Duodenal mucosa (tissue), 2 donors: ENCODE measurements around the gene SESN1.
"Not testable (repeated sequence)": the region's sequence is repeated elsewhere in the genome, so short reads cannot be mapped to it uniquely, and the experiment has no call there.

Experiments
- H3K27ac ChIP-seq: one replicate; pipeline ENCODE4 v1.7.0; 2013; ENCODE audit warnings: low read depth, low read length
- H3K27me3 ChIP-seq, 2 donors: one replicate each; pipeline ENCODE4 v1.7.0; 2013; ENCODE audit warnings: low read length in 2 of 2, control low read depth in 1 of 2; ENCODE audit not compliant: insufficient read depth in 2 of 2, control insufficient read depth in 1 of 2
- H3K36me3 ChIP-seq, 2 donors: one replicate each; pipeline ENCODE4 v1.7.0; 2013; ENCODE audit warnings: low read length in 2 of 2, control low read depth in 1 of 2; ENCODE audit not compliant: insufficient read depth in 2 of 2, control insufficient read depth in 1 of 2
- H3K4me1 ChIP-seq, 2 donors: one replicate each; pipeline ENCODE4 v1.7.0; 2013; ENCODE audit warnings: low read length in 2 of 2, control low read depth in 1 of 2; ENCODE audit not compliant: insufficient read depth in 2 of 2, control insufficient read depth in 1 of 2
- H3K4me3 ChIP-seq, 2 donors: one replicate each; pipeline ENCODE4 v1.7.0; 2013; ENCODE audit warnings: low read length in 2 of 2, low read depth in 1 of 2
- H3K9ac ChIP-seq, 2 donors: one replicate each; pipeline ENCODE4 v1.7.0; 2013; ENCODE audit warnings: low read length in 2 of 2, low read depth in 1 of 2
- H3K9me3 ChIP-seq, 2 donors: one replicate each; pipeline ENCODE4 v1.7.0; 2013; ENCODE audit warnings: low read length in 2 of 2, control low read depth in 1 of 2; ENCODE audit not compliant: control insufficient read depth in 1 of 2

The SESN1 gene

DNA sequence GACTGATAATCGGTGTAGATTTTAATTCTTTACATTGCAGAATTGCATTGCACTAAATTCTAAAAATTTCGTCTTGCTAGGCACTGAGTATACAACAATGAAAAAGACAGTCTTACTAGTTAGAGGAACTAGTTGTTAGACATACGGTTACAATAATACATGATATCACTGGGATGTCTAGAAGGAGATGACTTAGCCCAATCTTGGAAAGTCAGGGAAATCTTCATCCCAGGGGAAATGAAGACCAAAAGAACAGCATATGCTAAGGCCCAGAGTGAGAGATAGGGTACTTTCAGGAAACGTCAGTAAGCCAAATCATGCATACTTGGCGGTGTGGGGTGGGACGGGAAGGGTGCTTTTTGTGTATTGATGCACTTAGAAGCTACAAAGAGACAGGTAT is 1.6 kb upstream of the SESN1 start:
- peak overlapping the region; percentile 81 to 98 for H3K9ac ChIP-seq
- peak overlapping the region; percentile 87 to 98 for H3K4me3 ChIP-seq
- no peaks in the 10 kb centered on the region for H3K27me3 ChIP-seq
- H3K9me3 ChIP-seq: peaks cover 0 to 3% of the 10 kb centered on the region in 2 donors
- peaks cover 6 to 29% of the 10 kb centered on the region in 2 donors for H3K4me1 ChIP-seq
- H3K27ac ChIP-seq: no peak overlapping the region
- H3K36me3 ChIP-seq: no peaks in the 10 kb centered on the region

DNA sequence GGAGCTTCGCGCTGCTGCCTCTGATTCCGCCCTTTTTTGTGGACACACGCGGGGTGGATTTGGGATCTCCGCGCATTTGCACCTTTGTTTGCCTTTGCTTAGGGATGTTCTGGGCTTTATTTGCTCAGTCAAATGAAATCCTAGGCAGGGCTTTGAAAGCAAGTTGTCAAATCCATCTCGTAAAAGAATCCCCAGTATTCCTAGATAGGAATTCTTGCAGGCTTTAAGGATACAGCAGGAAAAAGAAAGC is 1.1 kb upstream of the SESN1 start:
- Histone ChIP-seq H3K4me1 (peaks cover 6 to 32% of the 10 kb centered on the region in 2 donors), H3K27ac (peak overlapping the region; percentile 93)

DNA sequence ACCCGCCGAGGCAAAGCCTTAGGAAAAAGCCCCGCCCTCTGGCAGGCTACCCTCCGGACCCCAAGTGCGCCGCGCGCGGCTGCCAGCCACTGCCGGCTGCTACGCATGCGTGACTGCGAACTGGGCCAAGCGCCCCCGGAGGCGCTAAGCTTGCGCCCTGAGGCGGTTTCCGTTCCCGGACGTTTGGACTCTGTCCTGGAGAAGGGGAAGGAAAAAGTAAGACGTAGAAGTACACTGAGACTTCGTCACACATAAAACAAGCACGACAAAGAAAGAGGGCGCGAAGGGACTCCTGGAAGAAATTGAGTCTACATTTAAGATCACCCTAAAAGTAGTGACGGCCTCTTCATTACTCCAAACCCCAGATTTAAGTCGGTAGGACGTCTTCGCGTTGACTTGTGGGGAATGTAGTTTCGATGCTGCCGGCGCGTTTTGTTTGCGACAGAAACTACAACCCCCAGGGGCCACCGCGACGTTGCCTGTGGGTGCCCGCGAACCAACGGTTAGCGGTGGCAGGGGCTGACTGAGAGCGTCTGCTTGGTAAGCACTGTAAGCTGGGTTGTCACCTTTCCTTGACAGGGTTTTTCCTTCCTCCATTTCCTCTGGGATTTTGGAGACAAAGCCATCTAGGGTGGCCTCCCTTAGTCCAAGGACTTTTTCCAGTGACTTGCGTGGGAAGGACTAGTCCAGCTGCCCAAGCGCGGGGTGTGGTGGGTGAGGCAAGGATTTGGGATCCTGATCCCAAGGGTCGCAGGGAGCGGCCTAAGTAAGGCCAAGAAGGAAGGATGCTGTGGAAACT is 589 bp upstream of the SESN1 start, which contains the start of gene CEP57L1:
TSS of gene CEP57L1 (plus strand) at position 472 of the 799 bp plus-strand sequence. CDS start 49,715 bp downstream, outside the sequence.
- Histone ChIP-seq H3K9me3 (peaks cover 0 to 3% of the 10 kb centered on the region in 2 donors), H3K36me3 (no peaks in the 10 kb centered on the region), H3K9ac (peak within 1 kb of the TSS; percentile 81 to 98), H3K27me3 (no peaks in the 10 kb centered on the region), H3K27ac (peak within 1 kb of the TSS; percentile 93), H3K4me3 (peak within 1 kb of the TSS; percentile 87 to 98), H3K4me1 (peaks cover 6 to 32% of the 10 kb centered on the region in 2 donors)

More for the DNA sequence above, 1.1 kb upstream of the SESN1 start:
- Histone ChIP-seq H3K4me3 (peak overlapping the region; percentile 87 to 98), H3K9me3 (peaks cover 0 to 3% of the 10 kb centered on the region in 2 donors), H3K9ac (peak overlapping the region; percentile 81 to 98), H3K36me3 (no peaks in the 10 kb centered on the region), H3K27me3 (no peaks in the 10 kb centered on the region)

DNA sequence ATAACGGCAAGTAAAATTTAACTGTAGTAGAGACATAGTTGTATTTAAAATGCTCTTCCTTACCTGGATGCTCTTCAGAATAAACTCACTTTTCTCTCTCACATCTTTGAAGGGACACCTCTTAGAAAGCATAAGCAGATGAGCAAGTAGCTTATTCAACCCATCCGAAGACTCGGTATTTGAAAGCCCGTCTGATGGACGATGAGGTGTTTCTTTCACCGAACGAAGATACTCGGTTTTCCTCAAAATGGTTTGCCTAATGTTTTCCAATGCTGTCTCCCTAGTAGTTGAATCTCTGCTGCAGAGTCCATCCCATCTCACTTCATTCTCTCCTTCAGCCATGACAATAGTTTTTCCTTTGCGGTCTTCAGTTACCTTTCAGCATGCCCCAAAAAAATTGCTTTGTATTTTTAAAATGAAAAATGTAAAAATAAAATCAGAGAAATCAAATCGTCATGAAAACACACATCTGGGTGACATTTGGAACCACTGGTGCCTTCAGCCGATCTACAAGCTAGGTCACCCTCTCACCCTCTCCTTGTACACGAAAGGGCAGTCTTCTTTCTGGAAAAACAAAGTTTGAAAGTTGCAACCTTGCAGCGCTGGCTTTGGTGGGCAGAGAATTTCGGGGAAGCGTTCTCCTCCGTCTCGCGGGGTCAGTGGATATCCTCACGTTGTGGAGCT is 772 bp downstream of the SESN1 start:
- Histone ChIP-seq H3K4me1 (peaks cover 6 to 32% of the 10 kb centered on the region in 2 donors), H3K36me3 (no peaks in the 10 kb centered on the region), H3K27ac (peak overlapping the region; percentile 93), H3K9me3 (peaks cover 0 to 3% of the 10 kb centered on the region in 2 donors), H3K9ac (peak overlapping the region; percentile 80 to 81), H3K4me3 (peak overlapping the region; percentile 87 to 98), H3K27me3 (no peaks in the 10 kb centered on the region)

DNA sequence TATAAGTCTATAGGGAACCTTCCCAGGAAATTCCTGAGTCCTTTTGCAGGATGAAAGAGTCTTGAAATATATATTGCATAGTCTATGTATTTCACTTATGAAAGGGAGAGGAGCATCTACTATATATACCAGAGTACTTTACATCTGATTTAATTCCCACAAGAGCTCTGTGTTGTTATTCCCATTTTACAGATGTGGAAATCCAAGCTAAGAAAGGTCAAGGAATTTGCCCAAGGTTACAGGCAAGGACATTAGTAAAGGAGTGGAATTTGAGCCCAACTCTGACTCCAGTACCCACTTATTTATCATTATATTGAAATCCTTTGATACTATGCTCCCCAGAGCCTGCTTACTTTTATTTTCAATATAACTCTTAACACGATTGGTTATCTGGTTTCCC is 2.6 kb downstream of the SESN1 start:
- Histone ChIP-seq H3K4me1 (peaks cover 6 to 37% of the 10 kb centered on the region in 2 donors), H3K27me3 (no peaks in the 10 kb centered on the region), H3K9ac (peak overlapping the region in 1 of 2 donors; percentile 34), H3K4me3 (peak overlapping the region; percentile 87 to 98), H3K9me3 (peaks cover 0 to 3% of the 10 kb centered on the region in 2 donors), H3K27ac (no peak overlapping the region), H3K36me3 (no peaks in the 10 kb centered on the region)

DNA sequence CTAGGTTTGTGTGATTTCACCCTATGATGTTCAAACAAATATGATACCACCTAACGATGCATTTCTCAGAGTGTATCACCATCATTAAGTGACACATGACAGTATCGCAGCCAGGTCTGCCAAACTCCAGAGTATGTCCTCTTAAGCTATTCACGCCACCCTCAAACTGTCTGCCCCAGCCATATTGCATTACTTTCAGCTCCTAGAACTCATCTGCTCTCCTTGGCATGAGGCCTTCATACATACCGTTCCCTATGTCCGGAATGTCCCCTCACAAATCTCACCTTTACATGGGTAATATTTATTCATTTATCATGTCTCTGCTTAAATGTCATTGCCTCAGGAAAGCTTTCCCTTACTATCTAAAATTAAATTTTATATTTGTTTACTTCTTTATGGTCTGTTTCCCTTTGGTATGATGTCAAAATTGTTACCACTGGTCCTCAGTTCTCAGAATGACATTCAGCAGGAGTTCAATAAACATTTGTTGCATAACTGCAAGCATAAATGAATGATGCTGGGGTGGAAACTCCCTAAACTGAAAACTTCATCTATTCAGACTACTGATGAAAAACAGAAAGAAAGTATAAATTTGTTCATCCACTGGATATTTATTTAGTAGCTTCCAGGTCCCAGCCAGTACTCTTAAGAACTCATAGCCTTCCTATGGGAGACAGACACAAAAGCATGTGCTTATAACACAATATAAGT is 3.2 kb downstream of the SESN1 start:
- Histone ChIP-seq H3K4me3 (peak overlapping the region; percentile 87 to 98), H3K27ac (no peak overlapping the region), H3K9ac (no peak overlapping the region), H3K9me3 (peaks cover 0 to 3% of the 10 kb centered on the region in 2 donors), H3K27me3 (no peaks in the 10 kb centered on the region), H3K4me1 (peaks cover 6 to 31% of the 10 kb centered on the region in 2 donors), H3K36me3 (no peaks in the 10 kb centered on the region)

DNA sequence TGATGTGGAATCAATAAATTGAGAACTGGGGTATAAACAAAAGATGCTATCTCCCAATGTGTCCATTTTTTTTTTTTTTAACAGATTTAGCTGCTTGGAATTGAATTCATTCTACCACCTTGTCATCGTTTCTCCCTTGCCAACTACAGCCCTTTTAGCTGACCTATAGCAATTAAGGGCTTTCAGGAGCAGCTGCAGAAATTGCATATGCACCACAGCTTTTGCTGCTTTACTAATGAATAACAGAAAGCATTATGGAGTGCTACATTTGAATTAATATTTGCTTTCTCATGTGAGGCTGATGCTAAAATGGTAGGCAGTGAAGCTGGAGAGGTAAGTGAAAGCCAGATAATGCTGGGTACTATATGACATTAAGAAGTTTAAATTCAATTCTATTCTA is 5.7 kb downstream of the SESN1 start:
- H3K27ac ChIP-seq: no peak overlapping the region
- H3K9me3 ChIP-seq: no peaks in the 10 kb centered on the region
- no peak overlapping the region for H3K9ac ChIP-seq

DNA sequence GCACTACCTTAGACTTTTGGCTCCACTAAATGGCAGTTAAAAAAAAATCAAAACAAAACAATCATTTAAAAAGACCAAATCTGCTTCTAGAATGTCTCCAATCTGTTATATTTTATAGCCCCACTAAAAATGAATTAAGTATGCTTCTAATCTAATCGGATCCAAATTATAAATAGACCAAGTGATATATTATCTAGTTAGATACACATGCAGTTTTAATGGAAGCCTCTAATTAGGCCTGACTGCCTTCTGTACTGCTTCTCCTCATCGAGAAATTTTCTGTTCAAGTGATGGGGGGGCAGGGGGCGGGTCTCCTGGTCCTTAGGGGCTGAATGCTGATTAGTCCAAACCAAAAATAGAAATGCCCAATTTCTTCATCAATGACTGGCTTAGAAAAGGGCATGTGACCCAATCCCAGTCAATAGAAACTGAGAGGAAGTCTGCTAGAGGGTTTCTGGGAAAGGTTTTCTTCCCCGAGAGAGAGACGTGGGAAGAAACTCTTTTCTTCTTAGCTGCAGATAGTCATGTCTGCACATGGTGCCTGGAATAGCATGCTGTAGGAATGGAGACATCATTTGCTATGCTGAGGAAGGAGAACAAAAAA is 6.9 kb downstream of the SESN1 start:
- H3K4me1 ChIP-seq: peaks cover 0 to 27% of the 10 kb centered on the region in 2 donors
- H3K27me3 ChIP-seq: no peaks in the 10 kb centered on the region
- H3K4me3 ChIP-seq: no peak overlapping the region
- no peaks in the 10 kb centered on the region for H3K36me3 ChIP-seq
- H3K9ac ChIP-seq: no peak overlapping the region
- no peak overlapping the region for H3K27ac ChIP-seq
- H3K9me3 ChIP-seq: no peaks in the 10 kb centered on the region

More for the DNA sequence above, 5.7 kb downstream of the SESN1 start:
- Histone ChIP-seq H3K27me3 (no peaks in the 10 kb centered on the region), H3K36me3 (no peaks in the 10 kb centered on the region), H3K4me3 (no peak overlapping the region), H3K4me1 (peaks cover 0 to 27% of the 10 kb centered on the region in 2 donors)

DNA sequence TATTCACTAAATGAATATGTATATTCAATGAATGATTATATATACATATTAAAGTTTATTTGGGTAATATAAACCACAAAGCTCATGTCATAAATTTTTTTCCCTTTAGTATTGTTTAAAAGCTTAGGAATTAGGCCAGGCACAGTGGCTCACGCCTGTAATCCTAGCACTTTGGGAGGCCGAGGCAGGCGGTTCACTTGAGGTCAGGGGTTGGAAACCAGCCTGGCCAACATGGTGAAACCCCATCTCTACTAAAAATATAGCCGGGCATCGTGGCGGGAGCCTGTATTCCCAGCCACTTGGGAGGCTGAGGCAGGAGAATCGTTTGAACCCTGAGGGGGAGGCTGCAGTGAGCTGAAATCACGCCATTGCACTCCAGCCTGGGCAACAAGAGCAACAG is 10.5 kb downstream of the SESN1 start:
- H3K4me3 ChIP-seq, H3K9me3 ChIP-seq, H3K36me3 ChIP-seq, H3K27me3 ChIP-seq, H3K9ac ChIP-seq, H3K27ac ChIP-seq: not testable (repeated sequence)
- H3K4me1 ChIP-seq: peaks cover 0 to 18% of the 10 kb centered on the region in 2 donors
